ENCODE data around the gene TBC1D23.

GRCh38 chr3:100295089-100295488, 34.3 kb downstream of the TBC1D23 start:
- no peak for TF ChIP-seq EZH2 (IDR thresholded peaks at IDR 0.05)
- TF ChIP-seq POLR2AphosphoS5 (IDR thresholded peaks at IDR 0.05; ENCODE audit: borderline replicate concordance, low read depth, low read length): no peak
